GM12874 (cell line): ENCODE data around the gene GNAO1.

Source experiments
- TF ChIP-seq, protein P1 (sequence below): IDR thresholded peaks from 2 replicates; pipeline ENCODE4 v1.5.1; 2011; ENCODE audit warnings: low read depth, mild to moderate bottlenecking, control low read depth, low read length, moderate library complexity; ENCODE audit not compliant: insufficient read depth

GNAO1 gene

DNA sequence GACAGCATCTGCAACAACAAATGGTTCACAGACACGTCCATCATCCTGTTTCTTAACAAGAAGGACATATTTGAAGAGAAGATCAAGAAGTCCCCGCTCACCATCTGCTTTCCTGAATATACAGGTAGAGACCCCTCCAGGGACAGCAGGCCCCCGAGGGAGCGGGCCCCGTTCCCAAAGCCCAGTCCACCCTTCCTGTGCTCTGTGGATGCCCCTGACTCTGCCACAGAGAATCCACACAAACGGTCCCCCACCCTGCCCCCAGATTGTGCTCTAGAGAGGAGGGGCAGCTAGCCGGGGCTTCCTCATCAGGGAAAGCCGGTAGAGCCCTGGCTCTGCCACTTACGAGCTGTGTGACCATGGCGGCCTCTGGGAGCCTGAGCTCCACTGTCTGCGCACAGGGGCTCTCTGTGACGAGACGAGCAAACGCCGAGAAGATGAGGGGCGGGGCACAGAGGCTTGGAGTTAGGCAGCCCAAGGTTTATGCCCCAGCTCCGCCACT lies 149.6 kb downstream of the GNAO1 start:
- TF ChIP-seq, protein P1, sequence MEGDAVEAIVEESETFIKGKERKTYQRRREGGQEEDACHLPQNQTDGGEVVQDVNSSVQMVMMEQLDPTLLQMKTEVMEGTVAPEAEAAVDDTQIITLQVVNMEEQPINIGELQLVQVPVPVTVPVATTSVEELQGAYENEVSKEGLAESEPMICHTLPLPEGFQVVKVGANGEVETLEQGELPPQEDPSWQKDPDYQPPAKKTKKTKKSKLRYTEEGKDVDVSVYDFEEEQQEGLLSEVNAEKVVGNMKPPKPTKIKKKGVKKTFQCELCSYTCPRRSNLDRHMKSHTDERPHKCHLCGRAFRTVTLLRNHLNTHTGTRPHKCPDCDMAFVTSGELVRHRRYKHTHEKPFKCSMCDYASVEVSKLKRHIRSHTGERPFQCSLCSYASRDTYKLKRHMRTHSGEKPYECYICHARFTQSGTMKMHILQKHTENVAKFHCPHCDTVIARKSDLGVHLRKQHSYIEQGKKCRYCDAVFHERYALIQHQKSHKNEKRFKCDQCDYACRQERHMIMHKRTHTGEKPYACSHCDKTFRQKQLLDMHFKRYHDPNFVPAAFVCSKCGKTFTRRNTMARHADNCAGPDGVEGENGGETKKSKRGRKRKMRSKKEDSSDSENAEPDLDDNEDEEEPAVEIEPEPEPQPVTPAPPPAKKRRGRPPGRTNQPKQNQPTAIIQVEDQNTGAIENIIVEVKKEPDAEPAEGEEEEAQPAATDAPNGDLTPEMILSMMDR = no peak

DNA sequence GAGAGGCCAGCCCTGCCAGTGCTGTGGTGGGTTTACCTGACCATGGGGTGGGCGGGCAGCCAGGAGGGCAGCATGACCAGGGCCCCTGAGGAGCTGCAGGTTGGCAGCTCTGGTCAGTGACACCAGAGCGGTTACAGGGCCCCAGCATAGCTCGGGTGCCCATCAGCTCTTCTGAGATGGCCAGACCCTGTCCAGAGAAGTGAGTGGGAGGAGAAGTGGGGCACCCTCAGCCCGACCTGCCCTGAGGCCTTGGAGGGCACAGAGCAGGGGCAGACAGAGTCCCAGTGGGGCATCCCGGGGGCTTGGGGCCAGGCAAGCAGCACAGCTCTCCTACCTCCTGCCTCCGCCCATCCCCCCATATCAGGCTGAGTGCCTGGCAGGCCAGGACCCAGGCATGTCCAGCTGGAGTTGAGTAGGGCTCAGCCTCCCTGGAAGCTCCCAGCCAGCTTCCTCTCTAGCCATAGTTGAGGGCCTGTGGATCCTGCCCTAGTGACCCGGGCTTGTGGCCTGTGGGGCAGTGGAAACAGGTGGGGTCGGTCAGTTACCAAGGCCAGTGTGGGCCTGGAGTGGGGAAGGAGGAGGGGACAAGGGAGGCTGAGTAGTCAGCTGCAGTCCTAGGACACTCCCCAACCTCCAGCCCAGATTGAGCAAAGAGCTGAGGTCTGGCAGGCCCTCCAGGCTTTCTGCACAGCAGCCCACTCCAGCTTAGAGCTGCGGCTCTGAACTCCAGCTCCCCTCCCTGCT lies 150.5 kb downstream of the GNAO1 start:
- TF ChIP-seq, protein P1 = no peak

DNA sequence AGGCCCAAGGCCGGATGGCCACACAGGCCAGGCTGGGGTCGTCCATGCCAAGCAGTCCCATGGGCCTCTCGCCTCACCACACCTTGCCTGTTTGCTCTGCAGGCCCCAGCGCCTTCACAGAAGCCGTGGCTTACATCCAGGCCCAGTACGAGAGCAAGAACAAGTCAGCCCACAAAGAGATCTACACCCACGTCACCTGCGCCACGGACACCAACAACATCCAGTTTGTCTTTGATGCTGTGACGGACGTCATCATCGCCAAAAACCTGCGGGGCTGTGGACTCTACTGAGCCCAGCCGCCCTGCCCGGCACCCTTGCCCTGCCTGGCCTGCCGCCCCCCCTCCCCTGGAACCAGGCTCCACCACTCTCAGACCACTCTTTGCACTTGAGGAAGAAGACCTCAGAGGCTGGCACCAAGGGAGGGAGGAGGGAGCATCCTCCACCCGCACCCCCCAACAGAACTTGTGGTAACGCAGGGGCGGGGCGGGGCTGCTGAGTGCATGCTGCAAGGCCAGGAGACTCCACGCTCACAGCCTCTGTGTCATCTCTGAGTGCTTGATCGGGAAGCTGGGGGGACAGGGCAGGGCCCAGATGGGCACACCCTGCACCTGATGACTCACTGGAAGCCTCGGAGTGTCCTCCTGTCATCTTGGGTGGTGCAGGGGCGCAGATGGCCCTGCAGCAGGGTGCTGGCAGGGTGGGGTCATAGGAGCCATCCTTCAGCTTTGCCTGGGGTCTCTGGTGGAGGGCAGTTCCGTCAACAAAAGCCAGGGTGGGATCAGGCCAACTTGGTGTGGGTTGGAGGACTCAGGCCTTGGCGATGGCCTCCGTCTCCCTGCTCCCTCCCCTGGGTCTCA lies 152.6 kb downstream of the GNAO1 start:
- TF ChIP-seq, protein P1 = no peak

DNA sequence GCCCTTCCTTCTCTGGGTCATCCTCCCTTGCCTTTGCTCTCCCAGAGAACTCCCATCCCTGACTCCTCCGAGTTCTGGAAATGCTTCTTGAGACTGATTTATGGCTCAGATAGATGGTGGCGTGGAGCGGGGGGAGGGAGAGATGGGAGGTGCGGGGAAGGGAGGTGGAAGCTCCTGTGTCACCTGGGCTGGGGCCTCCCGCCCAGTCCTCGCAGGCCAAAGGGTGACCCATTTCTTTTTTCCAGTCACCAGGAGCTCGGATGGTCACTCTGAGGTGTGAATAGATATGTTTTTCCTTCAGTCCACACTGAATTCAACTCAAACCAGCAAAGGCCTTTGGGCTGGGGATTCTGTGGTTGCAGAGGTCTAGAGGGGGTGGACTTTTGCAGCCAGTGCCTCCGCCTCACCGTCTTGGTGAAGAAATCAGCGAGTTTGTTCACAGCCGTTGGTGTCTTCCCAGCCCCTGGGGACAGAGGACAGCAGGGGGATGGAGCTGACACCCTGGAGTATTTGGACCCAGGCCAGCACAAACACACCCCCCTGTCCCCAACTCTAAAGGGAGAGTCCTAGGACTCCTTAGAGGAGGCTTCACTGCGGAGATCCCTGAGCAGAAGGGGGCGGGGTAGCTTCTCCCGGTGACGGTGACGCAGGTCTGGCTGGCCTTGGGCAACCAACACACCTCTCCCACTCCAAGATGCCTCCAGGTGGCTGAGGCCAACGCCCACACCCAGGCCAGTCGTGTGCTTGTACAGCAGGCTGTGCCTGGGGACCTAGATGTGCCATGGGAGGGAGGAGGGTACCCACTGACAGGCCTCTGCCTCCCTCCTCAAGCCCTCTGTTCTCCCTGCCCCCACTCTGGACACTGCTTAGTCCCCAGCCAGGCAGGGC lies 153.5 kb downstream of the GNAO1 start:
- TF ChIP-seq, protein P1 = no peak

DNA sequence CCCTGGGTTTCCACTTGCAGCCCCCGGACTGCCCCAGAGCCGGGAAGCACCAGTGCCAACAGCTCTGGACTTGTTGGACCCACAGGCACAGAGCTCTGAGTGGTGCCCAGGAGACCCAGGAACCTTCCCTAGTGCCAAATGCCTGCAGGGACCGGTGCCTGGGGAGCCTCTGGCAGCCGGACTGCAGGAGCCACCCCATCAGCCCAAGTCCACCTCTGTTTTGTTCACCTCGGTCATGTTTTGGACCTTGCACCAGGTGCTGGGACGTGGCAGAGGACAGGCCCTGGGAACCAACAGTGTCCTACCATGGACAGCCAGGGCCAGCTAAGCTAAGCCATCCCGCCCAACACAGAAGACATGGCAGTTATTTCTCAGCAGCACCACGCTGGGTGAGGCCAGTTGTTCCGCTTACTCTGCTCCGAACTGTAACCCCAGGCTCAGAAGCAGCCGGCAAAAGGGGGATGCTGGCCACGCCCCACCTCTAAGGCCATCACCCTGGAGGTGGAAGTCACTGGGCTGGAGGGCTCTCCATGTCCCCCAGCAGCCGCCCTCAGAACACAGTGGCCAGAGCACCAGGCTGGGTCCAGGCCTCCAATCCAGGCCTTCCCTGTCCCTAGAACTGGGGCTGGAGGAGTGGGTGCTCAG lies 154.2 kb downstream of the GNAO1 start:
- TF ChIP-seq, protein P1 = no peak

DNA sequence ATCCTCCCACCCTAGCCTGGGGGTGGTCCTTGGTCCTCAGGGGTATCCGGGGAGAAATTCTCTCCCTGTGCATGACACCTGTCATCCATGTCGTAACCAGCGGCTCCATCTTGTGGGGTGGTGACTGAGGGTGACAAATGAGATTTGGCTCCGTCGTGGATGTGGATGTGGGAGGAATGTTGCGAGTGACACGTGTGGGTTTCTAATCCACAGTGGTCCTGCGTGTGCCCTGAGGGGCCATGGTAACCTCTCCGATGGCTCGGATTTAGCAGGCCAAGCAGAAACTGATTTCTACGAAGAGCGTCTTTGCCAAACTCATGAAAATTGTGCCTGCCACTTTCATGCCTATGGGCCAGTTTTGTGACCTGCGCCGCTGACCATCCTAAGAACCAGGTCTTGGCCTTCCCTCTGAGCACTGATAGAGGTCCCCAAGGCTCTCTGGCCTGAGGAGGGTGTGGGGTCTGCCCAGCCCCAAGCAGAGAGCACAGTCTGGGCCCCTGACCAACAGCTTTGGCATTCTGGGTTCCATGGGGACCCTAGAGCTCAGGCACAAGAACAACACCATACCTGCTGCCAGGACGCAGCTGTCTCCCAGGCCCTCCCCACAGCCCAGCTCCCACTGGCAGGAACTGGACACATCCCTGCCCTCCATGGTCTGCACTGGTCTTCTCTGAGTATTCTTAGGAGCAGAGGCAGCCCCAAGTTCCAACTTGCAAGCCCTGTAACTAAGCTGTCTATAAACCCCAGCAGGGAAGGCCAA lies 155.0 kb downstream of the GNAO1 start:
- TF ChIP-seq, protein P1 = no peak
